Epithelial cell of esophagus (primary cell): ENCODE measurements around the gene PARN.

Experiments used
- DNase-seq: peaks from one replicate; pipeline ENCODE4 v3.0.0; 2010; ENCODE audit warnings: low read depth
- H3K4me3 ChIP-seq: 2 replicates; pipeline ENCODE4 v1.5.1; 2011; ENCODE audit warnings: mild to moderate bottlenecking, low read length, control low read depth
- CTCF ChIP-seq: IDR thresholded peaks from 2 replicates; pipeline ENCODE4 v1.5.1; 2011; ENCODE audit warnings: low read depth, mild to moderate bottlenecking, low read length, control low read depth, inconsistent platforms; ENCODE audit not compliant: insufficient read depth; ENCODE audit errors: missing control alignments

Gene PARN

GRCh38 chr16:14566599-14566998 lies 63.5 kb downstream of the PARN start:
- TF ChIP-seq CTCF: no peak
- DNase-seq: no peak
- H3K4me3 ChIP-seq: no peak overlapping the region

- no peak overlapping the region for H3K4me3 ChIP-seq
- DNase-seq: no peak
- TF ChIP-seq CTCF: no peak
These were observed 64.4 kb downstream of the PARN start for GRCh38 chr16:14565688-14566025.

- no peak overlapping the region for H3K4me3 ChIP-seq
- peak; percentile 73 for DNase-seq
- no peak for TF ChIP-seq CTCF
These were observed 65.0 kb downstream of the PARN start for GRCh38 chr16:14564861-14565687.

DNA sequence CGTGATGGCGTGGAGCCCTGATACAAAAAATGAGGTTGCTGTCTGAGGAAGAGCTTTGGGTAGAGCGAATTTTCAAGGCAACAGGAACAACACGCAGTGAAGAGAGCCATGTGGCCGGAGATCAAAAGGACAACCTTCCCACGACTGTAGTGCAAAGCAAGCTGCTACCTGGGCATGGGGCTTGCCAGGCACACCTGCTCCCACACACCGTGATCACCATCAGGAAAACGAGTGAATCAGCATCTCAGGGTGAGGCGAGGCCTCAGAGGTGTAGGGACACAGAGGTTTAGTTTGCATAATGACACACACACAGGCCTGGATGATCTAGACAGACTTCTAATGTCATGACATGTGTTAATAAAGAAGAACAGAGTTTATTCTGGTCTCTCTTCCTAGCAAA lies 65.7 kb downstream of the PARN start:
- TF ChIP-seq CTCF: no peak
- no peak overlapping the region for H3K4me3 ChIP-seq
- peak; percentile 90 for DNase-seq

DNA sequence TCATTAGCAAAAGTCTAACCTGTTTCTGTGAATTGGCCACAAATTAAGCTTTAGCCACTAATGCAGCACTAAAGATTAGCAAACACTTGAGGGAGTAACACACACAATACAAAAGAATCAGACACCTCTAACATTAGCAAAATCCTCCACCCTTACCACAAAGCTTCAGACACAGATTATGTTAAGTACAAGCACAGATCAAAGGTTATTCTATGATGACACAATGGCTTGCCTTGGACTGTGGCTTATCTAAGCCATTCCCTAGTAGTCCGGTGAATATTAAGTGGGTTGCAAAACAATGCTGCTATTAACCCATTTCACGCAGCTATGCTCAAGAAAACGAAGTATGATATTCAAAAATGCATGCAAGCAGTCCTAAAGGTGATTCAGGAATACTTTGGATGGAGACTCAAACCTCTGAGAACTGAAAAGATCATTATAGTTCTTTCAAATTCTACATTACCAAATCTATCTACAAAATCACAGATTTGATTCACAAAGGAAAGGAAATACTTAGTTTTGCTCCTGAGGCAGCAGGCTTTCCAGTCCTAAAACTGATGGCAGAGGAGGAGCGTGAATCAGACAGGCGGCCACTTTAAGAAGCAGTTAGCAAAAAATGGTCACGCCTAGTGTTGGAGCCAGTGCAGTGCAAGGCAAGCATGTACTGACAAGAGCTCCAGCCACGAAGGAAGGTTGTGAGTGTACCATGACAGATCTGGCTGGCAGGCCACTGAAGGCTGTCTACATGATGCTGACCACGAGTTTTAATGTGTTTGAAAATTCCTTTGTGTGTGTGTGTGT lies 67.2 kb downstream of the PARN start:
- peak; percentile 58 for TF ChIP-seq CTCF
- no peak overlapping the region for H3K4me3 ChIP-seq
- DNase-seq: peak; percentile 98

- no peak overlapping the region for H3K4me3 ChIP-seq
- no peak for TF ChIP-seq CTCF
- DNase-seq: no peak
These were observed 69.5 kb downstream of the PARN start for GRCh38 chr16:14560523-14560922.
